ENCODE measurements around the gene AK5. TPM values are rescaled to one million over a fixed set of nuclear protein-coding genes. Genes with fewer than 3 reads are reported as not detected.
"Not testable (repeated sequence)": the region's sequence is repeated elsewhere in the genome, so short reads cannot be mapped to it uniquely, and the experiment has no call there.

The AK5 gene
- total RNA-seq, 2 experiments from 2014 or later = 0.65 to 0.86 TPM

DNA sequence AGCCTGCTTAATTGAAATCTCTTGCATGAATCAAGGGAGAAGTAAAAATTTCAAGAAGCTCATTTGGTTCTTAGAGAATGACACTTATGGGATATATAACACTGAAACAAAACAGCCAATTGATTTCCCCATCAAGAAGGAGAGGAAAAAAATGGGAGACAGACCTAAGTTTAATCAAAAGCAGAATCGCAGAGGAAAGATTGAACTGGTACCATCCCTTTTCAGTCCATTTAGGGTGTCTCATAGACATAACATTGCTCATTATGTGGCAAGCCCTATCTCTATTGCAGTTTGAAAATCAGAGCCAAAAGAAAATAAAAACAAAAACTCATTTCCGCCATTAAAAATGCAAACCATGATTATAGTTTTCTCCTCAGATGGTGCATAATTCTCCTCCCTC is 119.6 kb downstream of the AK5 start:
- Mint-ChIP-seq H3K36me3 (ENCODE audit: low read depth) (no peaks in the 10 kb centered on the region), H3K4me3 (no peak overlapping the region), H3K27me3 (peaks cover 2% of the 10 kb centered on the region), H3K9me3 (no peaks in the 10 kb centered on the region), H3K4me1 (no peaks in the 10 kb centered on the region), H3K27ac (no peak overlapping the region)
- POLR2A ChIA-PET = no interaction called here
- CTCF ChIA-PET = interaction anchor here (0.8 kb wide), 1 partner anchor 132 kb away, joined by 3 read pairs; no protein-coding TSS in a partner anchor
- DNase-seq = no peak

GRCh38 chr1:77405186-77405585 is 123.4 kb downstream of the AK5 start:
- H3K27me3 Mint-ChIP-seq = no peaks in the 10 kb centered on the region
- no peak overlapping the region for H3K27ac Mint-ChIP-seq
- no peak for DNase-seq
- ChIA-PET POLR2A (no interaction called here), CTCF (no interaction called here)
- H3K4me3 Mint-ChIP-seq = no peak overlapping the region
- no peaks in the 10 kb centered on the region for H3K9me3 Mint-ChIP-seq
- H3K4me1 Mint-ChIP-seq = no peaks in the 10 kb centered on the region
- H3K36me3 Mint-ChIP-seq (ENCODE audit: low read depth) = no peaks in the 10 kb centered on the region

- H3K9me3 Mint-ChIP-seq = no peaks in the 10 kb centered on the region
- H3K4me1 Mint-ChIP-seq = no peaks in the 10 kb centered on the region
- DNase-seq = no peak
- H3K27me3 Mint-ChIP-seq = no peaks in the 10 kb centered on the region
- CTCF ChIA-PET = no interaction called here
- POLR2A ChIA-PET = no interaction called here
- H3K36me3 Mint-ChIP-seq (ENCODE audit: low read depth) = no peaks in the 10 kb centered on the region
- H3K4me3 Mint-ChIP-seq = no peak overlapping the region
- no peak overlapping the region for H3K27ac Mint-ChIP-seq
Observed at GRCh38 chr1:77406661-77407060, 124.8 kb downstream of the AK5 start.

DNA sequence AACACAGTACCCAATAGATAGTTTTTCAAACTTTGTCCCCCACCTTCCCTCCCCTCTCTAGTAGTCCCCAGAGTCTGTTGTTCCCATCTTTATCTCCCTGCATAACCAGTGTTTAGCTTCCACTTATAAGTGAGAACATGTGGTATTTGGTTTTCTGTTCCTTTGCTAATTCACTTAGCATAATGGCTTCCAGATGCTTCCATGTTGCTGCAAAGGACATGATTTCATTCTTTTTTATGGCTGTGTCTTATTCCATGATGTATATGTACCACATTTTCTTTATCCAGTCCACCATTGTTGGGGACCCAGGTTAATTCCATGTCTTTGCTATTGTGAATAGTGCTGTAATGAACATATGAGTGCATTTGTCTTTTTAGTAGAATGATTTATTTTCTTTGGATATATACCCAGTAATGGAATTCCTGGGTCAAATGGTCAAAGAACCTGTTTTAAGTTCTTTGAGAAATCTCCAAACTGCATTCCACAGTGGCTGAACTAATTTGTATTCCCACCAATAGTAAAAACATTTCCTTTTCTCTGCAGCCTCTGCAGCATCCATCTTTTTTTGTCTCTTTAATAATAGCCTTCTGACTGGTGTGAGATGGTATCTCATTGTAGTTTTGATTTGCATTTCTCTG is 126.0 kb downstream of the AK5 start:
- ChIA-PET POLR2A (no interaction called here), CTCF (no interaction called here)
- H3K36me3 Mint-ChIP-seq (ENCODE audit: low read depth) = no peaks in the 10 kb centered on the region
- DNase-seq = no peak
- H3K27ac Mint-ChIP-seq = no peak overlapping the region
- H3K27me3 Mint-ChIP-seq = no peaks in the 10 kb centered on the region
- H3K9me3 Mint-ChIP-seq = no peaks in the 10 kb centered on the region
- H3K4me3 Mint-ChIP-seq = no peak overlapping the region
- no peaks in the 10 kb centered on the region for H3K4me1 Mint-ChIP-seq

DNA sequence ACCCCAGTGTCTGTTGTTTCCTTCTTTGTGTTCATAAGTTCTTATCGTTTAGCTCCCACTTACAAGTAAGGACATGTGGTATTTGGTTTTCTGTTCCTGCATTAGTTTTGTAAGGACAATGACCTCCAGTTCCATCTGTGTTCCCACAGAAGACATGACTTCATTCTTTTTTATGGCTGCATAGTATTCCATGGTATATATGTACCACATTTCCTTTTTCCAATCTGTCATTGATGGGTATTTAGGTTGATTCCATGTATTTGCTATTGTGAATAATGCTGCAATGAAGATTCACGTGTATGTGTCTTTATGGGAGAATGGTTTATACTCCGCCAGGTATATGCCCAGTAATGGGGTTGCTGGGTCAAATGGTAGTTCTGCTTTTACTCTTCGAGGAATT is 127.1 kb downstream of the AK5 start:
- H3K27me3 Mint-ChIP-seq; H3K36me3 Mint-ChIP-seq (ENCODE audit: low read depth); DNase-seq; H3K4me3 Mint-ChIP-seq; CTCF ChIA-PET; POLR2A ChIA-PET; H3K4me1 Mint-ChIP-seq; H3K27ac Mint-ChIP-seq; H3K9me3 Mint-ChIP-seq: not testable (repeated sequence)

DNA sequence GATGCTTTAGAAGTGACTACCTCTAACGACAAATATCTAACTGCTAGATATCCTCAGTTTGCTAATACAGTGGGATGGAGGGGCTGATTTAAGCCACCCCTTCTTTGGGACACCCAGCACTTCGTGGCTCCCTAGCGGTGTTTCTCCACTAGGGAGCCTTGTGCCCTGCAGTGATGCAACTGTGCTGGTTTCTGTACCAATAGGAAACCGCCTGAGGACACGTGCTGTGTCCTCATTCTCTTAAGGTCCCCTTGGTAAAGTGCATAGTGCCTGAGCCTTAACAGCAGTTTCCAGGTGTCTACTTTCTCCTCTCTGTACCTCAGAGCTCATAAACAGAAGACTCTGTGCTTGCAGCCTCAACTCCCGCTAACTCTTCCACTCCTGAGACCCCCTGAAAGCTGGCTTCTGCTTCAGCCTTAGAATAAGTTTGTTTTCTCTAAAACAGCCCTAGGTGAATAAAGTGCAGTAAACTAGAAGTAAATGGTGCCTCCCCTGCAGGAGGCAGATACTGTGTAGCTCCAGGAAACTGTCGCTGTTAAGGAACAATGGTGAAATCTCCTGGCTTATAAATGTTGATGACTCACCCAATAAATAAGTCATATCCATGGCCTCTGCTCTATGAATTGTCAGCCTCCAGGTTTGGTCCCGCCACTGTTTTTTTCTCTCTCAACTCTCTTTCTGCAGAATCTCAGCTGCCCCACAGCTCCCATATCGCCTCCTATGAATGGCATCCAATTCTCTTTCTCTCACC is 130.4 kb downstream of the AK5 start:
- H3K36me3 Mint-ChIP-seq (ENCODE audit: low read depth) = no peaks in the 10 kb centered on the region
- ChIA-PET POLR2A (no interaction called here), CTCF (no interaction called here)
- H3K9me3 Mint-ChIP-seq = no peaks in the 10 kb centered on the region
- peaks cover 2% of the 10 kb centered on the region for H3K27me3 Mint-ChIP-seq
- no peak overlapping the region for H3K27ac Mint-ChIP-seq
- no peak overlapping the region for H3K4me3 Mint-ChIP-seq
- H3K4me1 Mint-ChIP-seq = peaks cover 11% of the 10 kb centered on the region
- no peak for DNase-seq

- ChIA-PET POLR2A (no interaction called here), CTCF (no interaction called here)
- Mint-ChIP-seq H3K4me1 (peaks cover 11% of the 10 kb centered on the region), H3K27ac (no peak overlapping the region), H3K27me3 (peaks cover 4% of the 10 kb centered on the region), H3K36me3 (ENCODE audit: low read depth) (no peaks in the 10 kb centered on the region), H3K4me3 (no peak overlapping the region), H3K9me3 (no peaks in the 10 kb centered on the region)
- no peak for DNase-seq
Observed at GRCh38 chr1:77412820-77413530, 131.2 kb downstream of the AK5 start.

DNA sequence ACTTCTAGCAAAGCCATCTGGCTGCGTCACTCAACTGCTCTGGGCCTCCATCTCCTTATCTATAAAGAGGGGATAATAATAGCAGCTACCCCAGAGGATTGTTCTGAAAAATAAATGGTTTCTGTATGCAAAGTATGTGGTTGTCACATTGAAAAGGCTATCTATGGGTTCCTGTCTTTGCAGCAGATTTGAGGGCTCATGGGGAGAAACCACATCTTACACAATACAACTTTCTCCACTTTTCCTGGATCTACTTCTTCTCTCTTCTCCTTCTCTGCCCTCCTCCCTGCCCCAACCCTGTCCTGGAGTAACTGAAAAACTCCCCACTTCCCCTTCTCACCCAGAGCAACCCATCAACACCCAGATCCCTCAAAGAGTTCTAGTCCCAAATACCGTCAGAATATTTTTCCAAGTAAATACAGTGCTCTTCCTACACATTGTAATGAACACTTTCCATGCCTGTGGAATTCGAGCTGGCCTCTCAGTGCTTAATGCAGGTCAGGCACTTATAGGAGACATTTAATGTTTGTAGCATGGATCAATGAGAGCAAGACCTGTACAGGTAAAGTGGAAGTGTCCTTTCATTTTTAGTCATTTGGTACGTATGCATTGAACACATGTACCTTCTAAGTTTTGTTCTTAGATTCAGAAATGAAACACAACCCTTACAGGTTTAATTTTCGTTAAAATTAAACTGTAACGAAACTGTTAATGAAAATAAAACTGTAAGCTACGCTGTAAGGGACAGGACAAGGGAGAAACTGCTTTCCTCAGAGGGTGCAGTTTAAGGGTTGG is 131.9 kb downstream of the AK5 start:
- POLR2A ChIA-PET = interaction anchor here (1.3 kb wide), 1 partner anchor 17 kb away, joined by 5 read pairs; no protein-coding TSS in a partner anchor
- H3K9me3 Mint-ChIP-seq = no peaks in the 10 kb centered on the region

GRCh38 chr1:77415579-77415978 is 133.8 kb downstream of the AK5 start:
- Mint-ChIP-seq H3K27me3 (peaks cover 11% of the 10 kb centered on the region), H3K27ac (no peak overlapping the region), H3K9me3 (no peaks in the 10 kb centered on the region), H3K4me3 (no peak overlapping the region), H3K36me3 (ENCODE audit: low read depth) (no peaks in the 10 kb centered on the region), H3K4me1 (peaks cover 14% of the 10 kb centered on the region)
- POLR2A ChIA-PET = no interaction called here
- CTCF ChIA-PET = no interaction called here
- no peak for DNase-seq

More for the DNA sequence above, 131.9 kb downstream of the AK5 start:
- Mint-ChIP-seq H3K36me3 (ENCODE audit: low read depth) (no peaks in the 10 kb centered on the region), H3K4me1 (peaks cover 11% of the 10 kb centered on the region), H3K27ac (no peak overlapping the region), H3K27me3 (peaks cover 5% of the 10 kb centered on the region), H3K4me3 (no peak overlapping the region)
- no peak for DNase-seq
- CTCF ChIA-PET = no interaction called here

GRCh38 chr1:77416692-77417450 is 135.1 kb downstream of the AK5 start:
- Mint-ChIP-seq H3K27ac (no peak overlapping the region), H3K4me1 (peaks cover 24% of the 10 kb centered on the region), H3K4me3 (no peak overlapping the region), H3K27me3 (peaks cover 11% of the 10 kb centered on the region), H3K36me3 (ENCODE audit: low read depth) (no peaks in the 10 kb centered on the region), H3K9me3 (no peaks in the 10 kb centered on the region)
- DNase-seq = no peak
- ChIA-PET POLR2A (no interaction called here), CTCF (no interaction called here)

- H3K36me3 Mint-ChIP-seq (ENCODE audit: low read depth); DNase-seq; H3K27me3 Mint-ChIP-seq; H3K9me3 Mint-ChIP-seq; CTCF ChIA-PET; H3K27ac Mint-ChIP-seq; POLR2A ChIA-PET; H3K4me3 Mint-ChIP-seq: not testable (repeated sequence)
- H3K4me1 Mint-ChIP-seq = peaks cover 28% of the 10 kb centered on the region
Observed at GRCh38 chr1:77418055-77418454, 136.2 kb downstream of the AK5 start.

GRCh38 chr1:77421504-77422233 is 139.8 kb downstream of the AK5 start:
- H3K4me3 Mint-ChIP-seq = no peak overlapping the region
- H3K9me3 Mint-ChIP-seq = peaks cover 8% of the 10 kb centered on the region
- peaks cover 19% of the 10 kb centered on the region for H3K4me1 Mint-ChIP-seq
- peaks cover 9% of the 10 kb centered on the region for H3K27me3 Mint-ChIP-seq
- ChIA-PET POLR2A (no interaction called here), CTCF (interaction anchor here (0.9 to 1.0 kb wide), 2 partner anchors 8 to 115 kb away, joined by 4 read pairs; no protein-coding TSS in a partner anchor)
- H3K27ac Mint-ChIP-seq = no peak overlapping the region
- DNase-seq = peak; percentile 32
- peaks cover 7% of the 10 kb centered on the region for H3K36me3 Mint-ChIP-seq (ENCODE audit: low read depth)
